GM12892 (cell line): Measurements from ENCODE around the gene DGCR2.

Experiments used
- POLR2A ChIP-seq: IDR thresholded peaks from 2 replicates; pipeline ENCODE4 v1.6.1; 2011; ENCODE audit warnings: low read depth, low read length, control low read depth
- POLR2AphosphoS5 ChIP-seq: IDR thresholded peaks from 2 replicates; pipeline ENCODE4 v1.6.1; 2011; ENCODE audit warnings: low read depth, low read length, control low read depth
- TAF1 ChIP-seq: IDR thresholded peaks from 2 replicates; pipeline ENCODE4 v1.6.1; 2011; ENCODE audit warnings: low read depth, mild to moderate bottlenecking, control low read depth, low read length, borderline replicate concordance

DNA sequence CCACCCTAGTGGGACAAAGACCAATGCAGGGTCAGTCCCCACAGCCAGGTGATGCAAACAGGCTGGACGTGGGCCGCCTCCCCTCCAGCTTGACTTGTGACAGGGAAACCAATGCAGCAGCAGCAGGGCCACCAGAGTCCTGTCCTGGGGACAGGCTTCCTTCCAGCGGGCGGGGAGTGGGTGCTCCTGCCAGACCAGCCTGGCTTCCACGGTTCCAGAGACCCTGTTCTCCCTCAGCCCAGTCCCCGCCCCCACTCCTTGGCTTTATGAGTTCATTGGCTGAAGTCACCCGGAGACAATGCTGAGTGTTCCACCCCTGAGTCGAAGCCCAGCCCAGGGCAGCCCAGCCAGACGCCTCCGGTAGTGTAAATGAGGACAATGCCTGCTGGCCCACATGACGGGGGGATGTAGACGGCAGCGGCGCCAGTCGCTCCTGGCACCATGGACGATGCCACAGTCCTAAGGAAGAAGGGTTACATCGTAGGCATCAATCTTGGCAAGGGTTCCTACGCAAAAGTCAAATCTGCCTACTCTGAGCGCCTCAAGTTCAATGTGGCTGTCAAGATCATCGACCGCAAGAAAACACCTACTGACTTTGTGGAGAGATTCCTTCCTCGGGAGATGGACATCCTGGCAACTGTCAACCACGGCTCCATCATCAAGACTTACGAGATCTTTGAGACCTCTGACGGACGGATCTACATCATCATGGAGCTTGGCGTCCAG lies 8.9 kb upstream of the DGCR2 start, which contains the start of gene TSSK2:
- TF ChIP-seq POLR2AphosphoS5: no peak
- TF ChIP-seq POLR2A: no peak
- no peak for TF ChIP-seq TAF1
